ENCODE results near the gene PURA. TPM values are rescaled to one million over a fixed set of nuclear protein-coding genes. Genes with fewer than 3 reads are reported as not detected.

The PURA gene
- total and polyA plus RNA-seq, 2 donors (not counting 1 experiment from before 2014, with no cell fraction given), result 2.2 to 23.5 TPM

- peak; percentile 61 for DNase-seq
- TF ChIP-seq EZH2 (IDR thresholded peaks at IDR 0.05; ENCODE audit: borderline replicate concordance, insufficient read depth, low read depth, low read length, poor library complexity, severe bottlenecking), result no peak
- peak; percentile 89 for TF ChIP-seq CTCF (IDR thresholded peaks at IDR 0.05)
- H3K4me3 ChIP-seq (ENCODE audit: control extremely low read depth in 1 of 5, extremely low read depth in 1 of 5, insufficient read depth in 1 of 5, low read depth in 2 of 5, low read length in 4 of 5), result no peak overlapping the region
- H4K20me1 ChIP-seq (ENCODE audit: control insufficient read depth, insufficient read depth, low read length, poor library complexity, severe bottlenecking), result no peaks in the 10 kb centered on the region
- no peaks in the 10 kb centered on the region for H3K4me1 ChIP-seq (ENCODE audit: control insufficient read depth in 2 of 2, insufficient read depth in 2 of 2, low read length in 2 of 2)
- H3K79me2 ChIP-seq (ENCODE audit: control insufficient read depth, insufficient read depth, low read length), result no peaks in the 10 kb centered on the region
- Mint-ChIP-seq H3K4me3 (no peak overlapping the region), H3K4me1 (no peaks in the 10 kb centered on the region), H3K27me3 (peaks cover 26% of the 10 kb centered on the region), H3K27ac (no peak overlapping the region), H3K9me3 (ENCODE audit: insufficient read depth) (no peaks in the 10 kb centered on the region)
- H3K36me3 ChIP-seq (replicated peaks in 1 of 2; ENCODE audit: control extremely low read depth in 1 of 2, control insufficient read depth in 1 of 2, extremely low read depth in 1 of 2, insufficient read depth in 2 of 2, low read length in 1 of 2), result no peaks in the 10 kb centered on the region
- intact Hi-C loops (cut with micrococcal nuclease), result loop anchor here (1.0 to 5.0 kb wide), 4 partner anchors 42 to 279 kb away; partner anchors contain the start of gene PURA
- H3K9me3 ChIP-seq (ENCODE audit: control extremely low read depth in 1 of 3, control insufficient read depth in 2 of 3, insufficient read depth in 1 of 3, low read length in 2 of 3), result no peaks in the 10 kb centered on the region
- CTCF ChIA-PET, result interaction anchor here (0.7 to 13.6 kb wide), 19 partner anchors 8 to 651 kb away, joined by 3 to 513 read pairs (median 4); no protein-coding TSS in a partner anchor
- WGBS (ENCODE audit: insufficient coverage), result no CpG with 5 or more reads among the region's 4 CpGs
- POLR2A ChIA-PET, result no interaction called here
- no peak overlapping the region for H3K27ac ChIP-seq (ENCODE audit: low read length in 2 of 2)
- no peak overlapping the region for H3K9ac ChIP-seq (ENCODE audit: low read length)
- no peak overlapping the region for H2AFZ ChIP-seq (ENCODE audit: insufficient read depth, low read depth, low read length, poor library complexity, severe bottlenecking)
- H3K4me2 ChIP-seq (replicated peaks; ENCODE audit: low read depth, low read length, poor library complexity, severe bottlenecking), result no peak overlapping the region
- ATAC-seq (ENCODE audit: low read depth), result no peak
- peaks cover 0 to 17% (median 5%) of the 10 kb centered on the region in 4 experiments for H3K27me3 ChIP-seq (replicated peaks in 1 of 4; ENCODE audit: control extremely low read depth in 1 of 4, control insufficient read depth in 3 of 4, insufficient read depth in 4 of 4, low read length in 3 of 4)
Measured at GRCh38 chr5:140073296-140073695, 40.6 kb upstream of the PURA start.

- ATAC-seq (ENCODE audit: low read depth) (no peak), DNase-seq (no peak)
- Mint-ChIP-seq H3K9me3 (ENCODE audit: insufficient read depth) (no peaks in the 10 kb centered on the region), H3K27me3 (peaks cover 29% of the 10 kb centered on the region), H3K4me1 (no peaks in the 10 kb centered on the region), H3K4me3 (no peak overlapping the region), H3K27ac (no peak overlapping the region)
- H3K4me2 ChIP-seq (replicated peaks; ENCODE audit: low read depth, low read length, poor library complexity, severe bottlenecking), result no peak overlapping the region
- H3K27ac ChIP-seq (ENCODE audit: low read length in 2 of 2), result no peak overlapping the region
- no peaks in the 10 kb centered on the region for H3K79me2 ChIP-seq (ENCODE audit: control insufficient read depth, insufficient read depth, low read length)
- TF ChIP-seq CTCF (IDR thresholded peaks at IDR 0.05), result no peak
- TF ChIP-seq EZH2 (IDR thresholded peaks at IDR 0.05; ENCODE audit: borderline replicate concordance, insufficient read depth, low read depth, low read length, poor library complexity, severe bottlenecking), result no peak
- H4K20me1 ChIP-seq (ENCODE audit: control insufficient read depth, insufficient read depth, low read length, poor library complexity, severe bottlenecking), result no peaks in the 10 kb centered on the region
- H3K4me3 ChIP-seq (ENCODE audit: control extremely low read depth in 1 of 5, extremely low read depth in 1 of 5, insufficient read depth in 1 of 5, low read depth in 2 of 5, low read length in 4 of 5), result no peak overlapping the region
- H3K27me3 ChIP-seq (replicated peaks in 1 of 4; ENCODE audit: control extremely low read depth in 1 of 4, control insufficient read depth in 3 of 4, insufficient read depth in 4 of 4, low read length in 3 of 4), result peaks cover 0 to 17% (median 5%) of the 10 kb centered on the region in 4 experiments
- ChIA-PET CTCF (interaction anchor here (0.5 to 13.6 kb wide), 3 partner anchors 60 to 138 kb away, joined by 5 to 513 read pairs (median 14); no protein-coding TSS in a partner anchor), POLR2A (no interaction called here)
- H3K9ac ChIP-seq (ENCODE audit: low read length), result no peak overlapping the region
- intact Hi-C loops (cut with micrococcal nuclease), result loop anchor here (1.0 kb wide), 1 partner anchor 32 kb away; no protein-coding TSS in a partner anchor
- H2AFZ ChIP-seq (ENCODE audit: insufficient read depth, low read depth, low read length, poor library complexity, severe bottlenecking), result no peak overlapping the region
- H3K36me3 ChIP-seq (replicated peaks in 1 of 2; ENCODE audit: control extremely low read depth in 1 of 2, control insufficient read depth in 1 of 2, extremely low read depth in 1 of 2, insufficient read depth in 2 of 2, low read length in 1 of 2), result no peaks in the 10 kb centered on the region
- no CpG with 5 or more reads among the region's 2 CpGs for WGBS (ENCODE audit: insufficient coverage)
- no peaks in the 10 kb centered on the region for H3K9me3 ChIP-seq (ENCODE audit: control extremely low read depth in 1 of 3, control insufficient read depth in 2 of 3, insufficient read depth in 1 of 3, low read length in 2 of 3)
- no peaks in the 10 kb centered on the region for H3K4me1 ChIP-seq (ENCODE audit: control insufficient read depth in 2 of 2, insufficient read depth in 2 of 2, low read length in 2 of 2)
Measured at GRCh38 chr5:140075371-140075770, 38.5 kb upstream of the PURA start.

All from B cell (primary cell).